Measurements from ENCODE around the gene DIAPH3. TPM values are rescaled to one million over a fixed set of nuclear protein-coding genes. Genes with fewer than 3 reads are reported as not detected.

DIAPH3 gene
- total and polyA plus RNA-seq, 2 of the 8 experiments (the other 6 are each of a cell fraction or from before 2014, with no cell fraction given), result 8.0 to 30.8 TPM

DNA sequence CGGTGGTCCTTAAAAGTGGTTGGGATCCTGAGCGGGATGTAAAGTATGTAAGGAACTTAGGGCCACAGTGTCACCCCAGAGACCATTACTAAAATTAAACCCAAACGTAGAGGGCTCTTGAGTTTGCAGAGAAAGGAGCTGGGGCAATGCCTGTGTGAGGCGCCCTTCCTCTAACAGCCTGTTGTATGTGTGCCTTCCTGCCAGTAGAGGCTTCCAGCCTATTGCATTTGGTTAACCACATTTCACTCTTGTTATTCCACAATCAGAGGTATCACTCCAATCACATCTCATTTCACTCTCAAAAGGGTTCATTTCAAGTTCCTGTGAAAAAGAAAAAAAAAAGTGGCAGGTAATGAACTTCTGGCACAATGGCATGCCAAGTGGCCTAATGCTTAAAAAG is 29.4 kb downstream of the DIAPH3 start:
- H2BK12ac ChIP-seq (ENCODE audit: low read depth, low read length), result no peak overlapping the region
- DNase-seq (ENCODE audit: low read depth in 1 of 2, low spot score in 2 of 2), result no peak
- no peak overlapping the region for H4K91ac ChIP-seq (replicated peaks; ENCODE audit: insufficient read length, low read length)
- H3K27me3 ChIP-seq (replicated peaks in 1 of 4; ENCODE audit: control insufficient read depth in 3 of 4, extremely low read depth in 1 of 4, insufficient read depth in 3 of 4, low read length in 3 of 4), result no peaks in the 10 kb centered on the region
- peaks cover 0 to 49% of the 10 kb centered on the region in 2 experiments; a peak in 2 of 4 replicates for H3K79me2 ChIP-seq (ENCODE audit: control insufficient read depth in 1 of 2, insufficient read depth in 2 of 2, low read length in 2 of 2)
- TF ChIP-seq KDM1A (IDR thresholded peaks at IDR 0.05; ENCODE audit: borderline replicate concordance, low read length) (no peak), RAD21 (IDR thresholded peaks at IDR 0.05 in 1 of 2, conservative IDR thresholded peaks at IDR 0.05 in 1 of 2; ENCODE audit: low read depth in 2 of 2, low read length in 2 of 2) (peak; percentile 57 to 60)
- TF ChIP-seq, protein P1, sequence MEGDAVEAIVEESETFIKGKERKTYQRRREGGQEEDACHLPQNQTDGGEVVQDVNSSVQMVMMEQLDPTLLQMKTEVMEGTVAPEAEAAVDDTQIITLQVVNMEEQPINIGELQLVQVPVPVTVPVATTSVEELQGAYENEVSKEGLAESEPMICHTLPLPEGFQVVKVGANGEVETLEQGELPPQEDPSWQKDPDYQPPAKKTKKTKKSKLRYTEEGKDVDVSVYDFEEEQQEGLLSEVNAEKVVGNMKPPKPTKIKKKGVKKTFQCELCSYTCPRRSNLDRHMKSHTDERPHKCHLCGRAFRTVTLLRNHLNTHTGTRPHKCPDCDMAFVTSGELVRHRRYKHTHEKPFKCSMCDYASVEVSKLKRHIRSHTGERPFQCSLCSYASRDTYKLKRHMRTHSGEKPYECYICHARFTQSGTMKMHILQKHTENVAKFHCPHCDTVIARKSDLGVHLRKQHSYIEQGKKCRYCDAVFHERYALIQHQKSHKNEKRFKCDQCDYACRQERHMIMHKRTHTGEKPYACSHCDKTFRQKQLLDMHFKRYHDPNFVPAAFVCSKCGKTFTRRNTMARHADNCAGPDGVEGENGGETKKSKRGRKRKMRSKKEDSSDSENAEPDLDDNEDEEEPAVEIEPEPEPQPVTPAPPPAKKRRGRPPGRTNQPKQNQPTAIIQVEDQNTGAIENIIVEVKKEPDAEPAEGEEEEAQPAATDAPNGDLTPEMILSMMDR (IDR thresholded peaks at IDR 0.05; ENCODE audit: control extremely low read depth in 1 of 3, insufficient read depth in 1 of 3, low read depth in 1 of 3, low read length in 3 of 3), result peak; percentile 45 to 84 (median 69)
- no peaks in the 10 kb centered on the region for H3K4me1 ChIP-seq (replicated peaks in 1 of 4; ENCODE audit: control insufficient read depth in 3 of 4, insufficient read depth in 4 of 4, low read length in 3 of 4)
- no peak overlapping the region for H3K4me2 ChIP-seq (ENCODE audit: insufficient read depth in 1 of 2, low read depth in 2 of 2, low read length in 2 of 2)
- no peak overlapping the region for H2BK15ac ChIP-seq (ENCODE audit: low read length)
- no peaks in the 10 kb centered on the region for H3K9me3 ChIP-seq (ENCODE audit: insufficient read depth in 2 of 2, low read depth in 1 of 2, low read length in 1 of 2)
- CTCF ChIA-PET (ENCODE audit: partially characterized antibody), result interaction anchor here (0.6 to 1.4 kb wide), 10 partner anchors 9 to 398 kb away, joined by 3 to 6 read pairs (median 3); no protein-coding TSS in a partner anchor
- H2BK20ac ChIP-seq (ENCODE audit: low read length), result no peak overlapping the region
- H3K36me3 ChIP-seq (ENCODE audit: control insufficient read depth in 2 of 4, insufficient read depth in 4 of 4, low read length in 3 of 4), result no peaks in the 10 kb centered on the region; a peak in 1 of 8 replicates
- H3K23ac ChIP-seq (ENCODE audit: insufficient read length), result no peak overlapping the region
- no peaks in the 10 kb centered on the region for H3K23me2 ChIP-seq (ENCODE audit: low read depth, low read length)
- no peak overlapping the region for H4K5ac ChIP-seq (ENCODE audit: insufficient read length, low read depth, low read length)
- no peak overlapping the region for H3K18ac ChIP-seq (ENCODE audit: extremely low read depth, low read length)
- no peak overlapping the region for H3K4me3 ChIP-seq (ENCODE audit: extremely low read depth in 1 of 4, insufficient read depth in 2 of 4, low read depth in 3 of 4, low read length in 4 of 4)
- no peak overlapping the region for H3K56ac ChIP-seq (replicated peaks; ENCODE audit: insufficient read length, low read depth, low read length)
- H3K9ac ChIP-seq (replicated peaks in 1 of 4; ENCODE audit: extremely low read depth in 1 of 4, low read depth in 3 of 4, low read length in 3 of 4), result no peak overlapping the region
- no peaks in the 10 kb centered on the region; the same call in 1 of the 2 replicates for H3K79me1 ChIP-seq (ENCODE audit: low read depth, low read length)
- no peak overlapping the region for H3K14ac ChIP-seq (ENCODE audit: insufficient read length)
- POLR2A ChIA-PET (ENCODE audit: partially characterized antibody), result interaction anchor here (0.6 to 0.7 kb wide), 2 partner anchors 8 to 30 kb away, joined by 3 read pairs; no protein-coding TSS in a partner anchor
- no peak overlapping the region for H2AFZ ChIP-seq (ENCODE audit: low read length)
- no peak overlapping the region for H3K27ac ChIP-seq (ENCODE audit: low read depth, low read length)
- no peak overlapping the region for H2BK120ac ChIP-seq (replicated peaks; ENCODE audit: low read depth, low read length)
- no peaks in the 10 kb centered on the region for H4K20me1 ChIP-seq (replicated peaks in 1 of 2; ENCODE audit: control insufficient read depth in 1 of 2, insufficient read depth in 2 of 2, low read length in 2 of 2)
- no peak overlapping the region for H3K4ac ChIP-seq (replicated peaks; ENCODE audit: insufficient read length, low read depth, low read length)
- H2AK5ac ChIP-seq (ENCODE audit: low read depth, low read length), result no peak overlapping the region
- no peak overlapping the region for H2BK5ac ChIP-seq (ENCODE audit: low read depth, low read length)
- WGBS, 2 experiments (ENCODE audit: extremely low coverage in 1 of 2, insufficient coverage in 1 of 2, insufficient read length in 1 of 2, insufficient replicate concordance in 2 of 2, low coverage in 1 of 2, low lambda C conversion rate in 2 of 2, missing lambda C conversion rate in 1 of 2), result 73% methylated on average over 4 of the region's 4 CpGs; no CpG with 5 or more reads in 1 of the 2 experiments
- peak; percentile 92 for FAIRE-seq
- H4K8ac ChIP-seq (ENCODE audit: extremely low read depth, insufficient read depth, low read length), result no peak overlapping the region

Data from H1 (cell line).